Activated T-helper 1 cell treated with anti-CD3 and anti-CD28 coated beads, Interleukin-2, amount 50 U/mL, for 16 hours (primary cell): ENCODE data around the gene BCL11B.

Experiments used
- DNase-seq, 2 donors: peaks; one replicate each; pipeline ENCODE4 v3.0.0-alpha.2; 2020; ENCODE audit warnings: low read depth in 1 of 2, low spot score in 1 of 2

BCL11B gene

DNA sequence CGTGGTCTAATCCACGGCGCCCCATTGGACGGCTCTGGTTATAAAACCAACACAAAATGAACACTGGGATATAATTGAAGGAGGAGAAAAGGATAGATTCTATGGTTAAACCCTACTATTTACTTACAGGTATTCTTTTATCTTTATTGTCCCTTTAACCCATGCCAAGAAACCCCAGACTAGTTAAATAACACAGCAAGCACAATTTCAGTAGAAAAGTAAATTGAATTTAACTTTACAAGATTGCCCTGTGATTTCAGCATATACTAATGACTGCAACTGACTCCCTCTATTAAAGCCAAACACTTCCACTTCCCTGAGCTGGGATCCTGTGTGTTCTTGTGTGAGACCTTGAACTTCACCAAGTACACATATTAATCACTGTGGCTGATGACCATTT is 45.3 kb downstream of the BCL11B start:
- no peak for DNase-seq

DNA sequence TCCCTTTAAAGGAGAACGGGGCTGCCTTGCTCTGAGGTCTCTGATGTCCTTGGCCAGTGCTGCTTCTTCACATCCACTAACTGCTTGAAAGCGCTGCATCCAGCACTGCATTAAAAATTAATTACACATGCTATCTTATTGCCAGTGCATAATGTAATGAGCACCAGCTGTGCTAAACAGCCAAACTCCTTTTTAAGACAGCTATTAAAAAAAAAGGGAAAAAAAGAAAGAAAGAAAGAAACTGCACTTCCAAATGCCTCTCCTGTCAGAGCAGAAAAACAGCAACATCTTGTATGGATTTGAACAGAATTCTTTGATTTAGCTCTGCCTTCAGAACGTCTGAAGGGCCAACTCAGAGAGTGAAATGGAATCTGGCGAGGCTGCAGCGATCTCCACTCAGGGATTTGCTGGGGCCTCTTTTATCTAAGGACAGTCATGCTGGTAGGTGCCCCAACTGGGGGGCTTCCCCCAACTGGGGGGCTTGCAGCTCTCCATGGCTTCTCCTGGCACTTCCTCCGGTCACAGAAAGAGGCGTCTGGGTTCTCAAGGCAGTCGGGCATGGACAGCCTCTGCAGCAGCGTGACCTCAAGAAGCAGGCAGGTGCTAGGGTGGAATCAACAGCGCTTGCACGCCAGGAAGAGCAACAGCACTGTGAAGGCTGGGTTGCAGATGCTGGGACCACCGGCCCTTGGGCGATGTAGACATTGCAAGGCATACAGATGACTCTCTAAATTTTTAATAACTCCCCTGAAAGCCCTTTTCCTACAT is 46.4 kb downstream of the BCL11B start:
- no peak for DNase-seq

DNA sequence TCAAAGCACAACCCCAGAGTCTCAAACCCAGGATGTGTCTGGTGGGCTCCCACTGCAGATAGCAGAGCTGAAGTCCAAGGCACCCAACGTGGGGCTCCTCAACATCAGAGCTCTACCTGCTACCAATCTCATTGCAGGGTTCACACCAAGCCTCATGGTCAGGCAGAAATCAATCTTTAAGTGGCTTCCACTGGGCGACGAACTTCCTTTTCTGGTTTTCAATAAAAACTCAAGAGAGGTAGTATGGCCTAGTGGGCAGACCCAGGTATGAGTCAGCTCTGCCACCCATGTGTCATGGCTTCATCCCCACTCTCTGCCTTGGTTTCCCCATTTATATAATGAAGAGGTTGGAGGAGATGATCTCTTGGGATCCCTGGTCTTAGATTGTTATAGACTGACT is 47.0 kb downstream of the BCL11B start:
- DNase-seq: no peak

DNA sequence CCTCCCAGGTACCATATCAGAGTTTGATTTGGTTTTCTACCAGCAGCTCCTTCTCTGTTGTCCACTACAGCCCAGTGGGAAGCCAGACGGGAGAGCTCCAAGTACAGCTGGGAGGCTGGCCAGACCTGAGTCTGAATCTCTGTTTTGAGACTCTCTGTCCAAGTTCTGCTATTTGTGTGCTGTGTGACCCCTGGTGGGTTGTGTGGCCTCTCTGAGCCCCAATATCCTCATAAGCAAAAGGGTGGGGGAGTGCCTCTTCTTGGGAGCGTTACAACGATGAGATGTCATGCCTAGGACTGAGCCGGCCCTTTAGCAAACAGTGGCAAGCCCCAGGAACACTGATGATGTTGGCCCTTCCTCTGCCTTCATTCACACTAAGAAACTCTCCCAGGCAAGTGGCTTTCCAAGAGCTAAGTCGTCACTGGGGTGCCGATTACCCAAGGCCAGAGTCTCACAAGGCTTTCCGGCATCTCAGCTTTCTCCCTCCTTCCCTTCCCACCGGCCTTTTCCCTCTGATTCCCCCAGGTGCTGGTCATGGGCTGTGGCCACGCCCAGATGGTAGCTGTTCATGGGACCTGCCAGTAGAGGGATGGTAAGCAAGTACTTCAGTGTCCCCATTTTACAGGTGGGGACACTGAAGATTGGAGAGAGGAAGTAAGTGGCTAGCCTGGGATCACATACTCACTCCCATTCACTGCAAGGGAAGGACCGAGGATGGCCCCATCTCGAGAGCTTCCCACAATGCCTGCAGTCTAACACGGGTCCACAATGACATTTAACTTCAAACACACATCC is 47.7 kb downstream of the BCL11B start:
- no peak for DNase-seq

DNA sequence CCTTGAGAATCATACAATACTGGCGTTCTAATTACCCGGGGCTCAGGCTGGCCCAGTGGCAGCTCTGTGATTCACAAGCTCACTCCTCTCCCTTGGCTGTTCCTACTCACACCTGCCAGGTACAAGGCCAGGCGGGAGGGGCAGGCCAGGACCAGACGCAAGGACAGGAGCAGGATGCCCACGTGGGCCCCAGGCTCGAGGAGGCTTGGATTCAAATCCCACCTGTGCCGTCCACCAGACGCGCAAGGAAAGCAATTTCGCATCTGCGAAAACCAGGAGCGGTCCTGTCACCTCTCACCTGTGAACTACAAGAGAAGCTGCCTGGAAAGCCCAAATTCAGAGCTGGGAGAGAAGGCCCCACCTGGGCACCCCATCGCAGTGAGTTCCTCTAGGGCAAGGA is 50.6 kb downstream of the BCL11B start:
- DNase-seq: no peak

DNA sequence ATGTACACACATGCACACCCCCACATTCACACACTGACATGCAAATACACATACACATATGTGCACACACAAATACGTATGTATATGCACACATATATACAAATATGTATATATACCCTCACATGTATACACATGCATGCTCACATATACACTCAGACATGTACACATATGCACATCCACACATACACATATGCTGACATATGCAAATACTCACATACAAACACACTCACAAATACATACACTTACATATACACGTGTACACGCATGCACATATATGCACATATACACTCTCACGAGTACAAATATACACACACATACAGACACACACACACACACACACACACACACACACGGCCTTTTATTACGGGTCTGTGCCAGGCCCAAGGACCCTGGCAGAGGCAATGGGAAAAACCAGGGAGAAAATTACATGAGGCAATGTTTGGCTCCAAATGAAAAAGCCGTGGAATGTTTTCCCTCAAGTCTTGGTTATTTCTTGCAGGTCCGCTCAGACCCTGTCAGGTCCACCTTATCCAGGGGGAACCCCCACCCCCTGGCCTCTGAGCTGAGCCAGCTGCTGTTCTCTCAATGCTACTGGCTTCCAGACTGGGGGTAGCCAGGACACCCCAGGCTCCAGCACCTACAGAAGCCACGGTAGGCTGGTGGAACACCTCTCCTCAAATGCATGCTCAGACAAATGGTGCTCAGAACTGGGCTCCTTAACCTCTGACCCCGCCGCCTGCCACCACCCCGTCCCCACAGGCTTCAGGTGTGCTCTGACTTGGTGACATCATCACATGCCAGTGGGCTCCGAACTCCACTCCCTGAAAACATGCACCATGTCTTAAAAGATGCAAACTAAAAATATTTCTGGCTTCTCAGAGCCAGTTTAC is 54.7 kb downstream of the BCL11B start:
- DNase-seq: no peak

DNA sequence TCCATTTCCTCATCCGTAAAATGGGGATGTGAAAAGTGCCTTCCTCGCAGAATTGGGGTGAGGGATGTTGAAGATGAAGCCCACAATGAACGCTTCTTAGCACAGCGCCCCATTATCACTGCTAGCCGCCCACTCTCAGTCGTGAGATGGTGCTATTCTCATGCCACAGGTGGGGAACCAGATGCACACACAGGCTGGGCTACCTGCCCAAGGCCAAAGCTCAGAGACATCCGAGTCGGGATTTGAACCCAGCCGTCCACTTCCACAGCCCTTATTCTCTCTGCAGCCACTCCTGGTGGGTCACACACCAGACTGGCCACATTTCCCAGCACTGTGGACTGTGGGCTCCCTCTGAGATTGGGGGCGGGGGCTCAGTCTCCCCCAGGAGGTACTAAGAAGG is 55.8 kb downstream of the BCL11B start:
- DNase-seq: no peak

DNA sequence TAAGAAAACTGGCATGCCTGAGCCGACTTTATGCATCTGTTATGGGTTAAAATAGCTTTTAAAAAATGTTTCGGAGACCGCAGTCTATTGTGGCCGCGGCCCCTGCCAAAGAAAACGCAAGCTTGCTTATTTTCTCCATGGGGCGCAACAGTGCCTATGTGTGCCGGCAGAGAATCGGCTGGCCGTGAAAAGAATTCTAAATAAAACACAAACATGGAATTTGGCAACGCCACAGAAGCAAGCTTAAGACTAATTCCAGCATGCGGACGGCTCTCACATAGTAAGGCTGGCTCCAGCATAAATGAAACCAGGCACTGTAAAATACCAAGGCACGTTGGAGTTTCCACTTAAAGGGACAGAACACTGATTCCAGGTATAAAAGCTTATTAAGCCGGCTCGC is 56.7 kb downstream of the BCL11B start:
- no peak for DNase-seq

DNA sequence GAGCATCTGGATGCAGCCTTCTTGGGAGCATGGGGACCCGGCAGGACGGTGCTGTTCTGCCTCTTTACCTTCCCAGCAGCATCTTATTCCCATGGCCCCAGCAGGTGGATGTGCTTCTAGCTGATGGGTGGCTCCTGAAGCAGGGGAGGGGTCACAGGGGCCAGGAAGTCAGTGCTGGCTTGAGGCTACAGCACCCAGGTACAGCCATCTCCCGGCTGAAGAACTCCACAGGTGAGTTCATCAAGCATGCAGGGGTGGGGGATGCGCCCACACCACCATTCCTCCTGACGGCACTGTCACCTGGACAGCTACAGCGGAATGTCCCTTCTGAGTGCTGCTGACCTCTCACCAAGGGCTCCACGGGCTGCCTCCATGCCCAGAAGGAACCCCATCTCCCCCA is 57.3 kb downstream of the BCL11B start:
- DNase-seq: no peak

DNA sequence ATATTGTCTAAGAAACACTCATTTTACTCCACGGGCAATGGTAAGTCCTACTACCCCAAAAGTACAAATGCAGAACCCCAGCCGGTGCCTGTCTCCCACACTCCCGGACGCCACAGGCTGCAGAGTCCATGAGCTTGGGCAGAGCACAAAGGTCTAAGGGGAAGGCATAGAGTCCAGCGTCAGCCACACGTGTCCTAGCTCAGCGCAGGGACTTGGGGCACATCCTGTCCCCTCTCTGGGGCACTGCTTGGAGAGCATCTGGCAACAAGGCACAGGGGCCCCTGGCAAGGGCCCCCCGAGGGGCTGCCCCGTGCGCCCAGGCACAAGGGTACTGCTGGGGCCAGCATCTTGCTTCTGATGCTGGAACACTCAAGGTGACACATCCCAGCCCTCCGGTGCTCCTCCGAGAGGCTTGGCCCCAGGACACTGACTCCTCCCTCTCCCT is 58.4 kb downstream of the BCL11B start:
- DNase-seq: no peak

DNA sequence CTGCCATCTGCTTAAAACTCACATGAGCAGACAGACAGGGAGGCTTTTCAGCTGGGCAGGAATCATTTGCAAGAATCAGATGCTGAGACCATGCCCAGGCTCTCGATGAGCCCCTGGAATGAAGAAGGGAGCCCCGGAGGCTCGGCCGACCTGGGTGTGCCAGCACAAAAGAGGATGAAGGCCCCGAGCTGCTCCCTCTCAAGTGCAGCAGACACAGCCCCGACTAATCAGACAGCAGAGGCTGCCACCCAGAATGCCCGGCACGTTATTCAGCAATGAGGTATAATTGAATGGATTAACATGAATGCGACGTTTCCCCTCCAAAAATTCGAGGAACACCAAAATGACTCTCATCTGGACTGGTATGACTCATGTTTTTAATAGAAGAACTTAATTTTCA is 58.9 kb downstream of the BCL11B start:
- no peak for DNase-seq

DNA sequence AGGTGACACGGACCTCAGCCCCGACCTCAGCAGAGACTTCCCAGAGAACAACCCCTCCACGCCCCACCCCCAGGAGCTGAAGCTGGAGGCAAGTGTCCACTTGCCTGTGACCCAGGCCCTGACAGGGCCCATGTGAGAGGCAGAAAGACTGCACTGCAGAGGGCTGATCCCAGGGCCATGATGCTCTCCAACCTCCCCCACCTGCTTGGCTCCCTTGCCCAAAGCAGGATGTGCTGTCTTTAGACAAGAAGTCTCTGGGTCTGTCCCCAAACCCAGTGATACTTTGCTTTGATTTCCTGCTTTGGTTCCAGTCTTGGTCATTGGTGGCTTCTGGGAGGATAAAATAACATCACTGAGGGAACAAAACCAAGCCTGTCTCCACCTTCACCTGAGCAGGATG is 59.4 kb downstream of the BCL11B start:
- DNase-seq: no peak

DNA sequence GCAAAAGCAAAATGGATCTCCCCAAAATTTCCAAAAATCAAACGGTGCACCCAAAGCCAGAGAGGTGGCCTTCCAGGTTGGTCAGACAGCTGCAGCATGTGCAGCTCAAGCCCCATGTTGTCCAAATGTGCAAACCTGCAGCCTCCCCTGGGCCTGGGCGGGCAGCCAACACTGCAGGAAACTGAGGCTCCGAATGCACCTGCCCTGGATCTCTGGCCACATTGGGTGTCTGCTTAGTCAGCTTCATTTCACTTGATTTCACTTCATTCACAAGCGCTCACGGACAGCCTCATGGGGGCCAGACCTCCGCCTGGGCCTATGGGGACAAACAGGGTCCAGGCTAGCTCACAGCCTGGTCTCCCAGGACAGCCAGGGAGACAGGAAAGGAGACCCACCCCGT is 59.8 kb downstream of the BCL11B start:
- DNase-seq: no peak

DNA sequence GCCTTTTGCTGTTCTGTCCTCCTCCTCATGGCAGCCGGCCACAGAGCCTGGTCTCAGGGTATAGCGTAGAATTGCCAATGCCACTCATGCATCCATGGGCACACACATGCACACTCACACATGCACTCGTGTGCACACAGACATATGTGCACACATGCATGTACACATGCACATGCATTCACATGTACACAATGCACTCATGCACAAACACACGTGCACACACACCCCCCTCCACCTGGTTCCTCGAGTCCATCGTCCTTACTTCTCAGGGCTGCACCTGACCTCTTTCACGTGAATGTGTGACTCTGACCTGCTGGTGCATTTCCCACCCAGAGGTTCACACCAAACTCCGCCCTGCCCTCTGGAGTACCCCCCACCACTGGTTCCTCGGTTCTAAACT is 60.6 kb downstream of the BCL11B start:
- no peak for DNase-seq

DNA sequence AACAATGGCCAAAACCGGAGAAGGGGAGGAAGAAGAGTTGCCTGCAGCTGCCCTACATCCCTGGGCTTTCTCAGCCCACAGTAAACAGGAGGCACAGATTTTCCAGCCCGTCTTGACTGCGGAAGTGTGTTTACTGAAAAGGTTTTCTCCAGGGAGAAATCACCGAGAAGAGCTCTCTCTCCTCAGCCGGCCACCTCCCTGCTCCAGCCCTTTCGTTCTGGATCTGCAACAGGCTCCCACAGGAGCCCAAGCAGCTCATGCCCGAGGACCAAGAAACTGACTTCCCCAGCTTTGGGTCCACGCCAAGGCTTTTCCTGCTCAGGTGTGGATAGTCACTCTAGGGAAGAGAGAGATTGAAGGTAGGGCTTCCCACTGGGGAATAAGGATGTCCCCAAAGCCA is 61.7 kb downstream of the BCL11B start:
- DNase-seq: no peak

DNA sequence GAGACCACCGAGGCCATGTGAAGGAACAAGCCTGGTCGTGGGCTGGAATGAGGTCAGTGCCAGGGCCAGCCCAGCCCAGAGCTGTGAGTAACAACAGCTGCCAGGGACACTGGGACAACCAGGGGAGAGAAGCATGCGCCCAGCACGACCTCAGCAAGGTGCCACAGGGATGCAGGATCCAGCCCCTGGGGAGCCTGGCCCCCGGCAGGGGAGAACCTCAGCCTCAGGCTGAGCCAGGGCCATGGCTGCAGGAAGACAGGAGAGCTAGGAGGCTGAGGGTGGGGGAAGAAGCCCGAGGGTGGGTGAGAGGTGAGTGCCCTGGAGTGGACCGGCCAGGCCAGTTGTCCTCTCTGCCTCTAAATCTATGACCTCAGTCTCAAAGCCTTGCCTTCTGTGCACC is 62.6 kb downstream of the BCL11B start:
- DNase-seq: no peak

DNA sequence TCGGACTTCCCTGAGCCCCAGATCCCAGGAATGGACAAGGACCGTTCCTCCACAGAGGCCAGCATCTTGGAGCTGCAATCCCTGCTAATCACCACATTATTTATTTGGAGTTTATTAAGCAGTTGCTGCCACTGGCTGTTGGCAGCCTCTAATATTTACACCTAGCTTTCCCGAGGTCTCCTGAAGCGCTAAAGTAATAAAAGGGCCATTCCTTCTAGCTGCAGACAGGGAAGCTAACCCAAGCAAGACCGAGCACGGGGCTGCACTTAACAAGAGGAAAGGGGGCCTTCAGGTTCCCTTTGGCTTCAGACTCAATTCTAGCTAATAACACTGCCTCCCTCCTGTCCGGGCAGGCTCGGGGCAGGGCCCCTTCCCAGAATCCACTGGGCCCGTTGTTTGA is 63.7 kb downstream of the BCL11B start:
- no peak for DNase-seq

DNA sequence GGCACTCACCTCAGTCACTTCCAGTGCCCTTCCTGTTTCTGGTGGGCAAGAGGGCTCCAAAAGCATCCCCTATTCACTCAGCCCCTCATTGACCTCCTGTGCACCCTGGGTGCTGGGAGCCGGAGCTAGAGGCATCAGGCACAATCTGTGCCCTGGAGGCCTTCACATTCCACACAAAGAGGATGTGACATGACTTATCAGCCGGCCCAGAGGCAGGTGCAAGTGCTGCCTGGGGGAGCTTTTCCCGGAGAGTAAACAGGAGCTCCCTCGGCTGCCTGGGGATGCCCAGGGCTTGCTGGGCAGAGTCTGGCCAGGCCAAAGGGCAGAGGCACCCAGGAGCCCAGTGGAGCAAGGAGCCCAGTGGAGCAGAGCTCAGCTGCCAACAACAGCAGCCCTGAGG is 64.5 kb downstream of the BCL11B start:
- no peak for DNase-seq

DNA sequence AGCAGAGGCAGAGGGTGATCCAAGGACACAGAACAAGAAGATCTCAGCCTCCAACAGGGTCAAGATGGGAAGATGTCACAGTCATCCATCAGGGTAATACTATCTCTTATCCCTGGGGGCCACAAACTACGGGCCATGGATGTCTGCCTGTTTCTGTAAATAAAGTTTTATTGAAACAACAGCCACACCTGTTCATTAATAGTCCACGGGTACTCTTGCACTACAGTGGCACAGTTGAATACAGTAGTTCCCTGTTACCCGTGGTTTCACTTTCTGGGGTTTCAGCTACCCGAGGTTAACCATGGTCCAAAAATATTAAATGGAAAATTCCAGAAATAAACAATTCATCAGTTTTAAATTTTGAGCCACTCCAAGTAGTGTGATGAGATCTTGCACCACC is 65.9 kb downstream of the BCL11B start:
- DNase-seq: no peak

DNA sequence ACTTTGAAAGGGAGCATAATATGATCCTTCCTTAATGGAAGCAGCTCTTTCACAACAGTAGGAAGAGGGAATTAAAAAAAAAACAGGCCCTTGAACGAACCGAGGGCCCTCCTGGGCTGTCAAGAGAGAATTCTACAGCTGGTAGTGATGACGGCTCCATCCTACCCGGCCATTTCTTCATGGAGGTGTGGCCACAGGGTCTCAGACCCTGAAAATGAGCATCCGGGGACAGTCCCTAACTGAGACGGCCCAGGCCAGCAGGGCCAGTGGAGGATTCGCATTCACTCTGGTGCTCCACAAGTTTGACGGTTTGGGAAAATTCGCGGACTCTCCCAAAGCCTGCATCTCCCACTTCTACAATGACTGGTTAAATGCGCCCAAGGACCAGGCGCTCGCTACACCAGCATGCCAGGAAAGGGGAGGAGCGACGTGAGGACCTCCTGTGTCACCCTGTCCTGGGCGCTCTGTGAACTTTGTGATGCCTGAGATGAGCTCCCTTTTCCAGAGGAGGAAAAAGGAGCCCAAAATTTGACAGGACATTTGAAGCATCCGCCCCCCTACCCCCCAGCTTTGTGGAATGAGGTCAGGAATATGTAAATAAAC is 66.8 kb downstream of the BCL11B start:
- no peak for DNase-seq

DNA sequence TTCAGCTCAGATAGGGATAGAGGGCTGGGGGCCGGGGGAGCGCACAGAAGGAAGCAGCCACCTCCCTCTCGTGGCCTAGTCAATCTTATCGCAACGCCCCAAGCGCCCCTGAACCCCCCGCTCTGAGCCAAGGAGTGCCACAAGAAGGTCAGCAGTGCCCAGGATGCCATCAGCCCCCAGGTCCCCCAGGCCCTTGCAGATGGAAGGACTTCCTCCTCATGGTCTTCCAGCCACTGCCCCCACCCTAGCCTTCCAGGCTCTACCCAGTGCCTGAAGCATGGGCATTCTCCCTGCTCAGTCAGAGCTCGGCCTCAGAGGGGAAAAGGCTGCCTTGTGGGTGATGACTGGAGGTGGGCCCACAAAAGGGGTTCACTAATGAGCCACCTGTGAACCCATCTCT is 68.2 kb downstream of the BCL11B start:
- no peak for DNase-seq
